IMR-90 (cell line): ENCODE measurements around the gene TASP1. TPM values are rescaled to one million over a fixed set of nuclear protein-coding genes. Genes with fewer than 3 reads are reported as not detected.

Experiments used
- ATAC-seq: fragments of 200-7000 bp; cut with Tn5 transposase; 2 replicates; pipeline ENCODE4 v1.9.1; 2020; ENCODE audit warnings: low read depth, mild to moderate bottlenecking, moderate library complexity
- BruUV-seq: library from RNA; stranded (reverse); fragments of 400-500 nt; replicated peaks from 2 replicates; lab custom pipeline; 2021; lab: Mats Ljungman, UMichigan
- CTCF ChIA-PET: fragments of 300-600 bp; formaldehyde crosslinking; extraction: SDS; loops from one replicate; lab custom pipeline; 2021; ENCODE audit warnings: antibody characterized with exemption; lab: Yijun Ruan, JAX
- POLR2A ChIA-PET: fragments of 300-600 bp; sonication (Branson Sonifier 250); formaldehyde crosslinking; loops from one replicate; lab custom pipeline; 2022; ENCODE audit warnings: antibody characterized with exemption; ENCODE audit not compliant: unreplicated experiment; lab: Charles Lee
- DNase-seq: peaks from one replicate; pipeline ENCODE4 v3.0.0; 2013
- H2AFZ ChIP-seq: replicated peaks from 2 replicates; pipeline ENCODE3; 2013; ENCODE audit warnings: low read length, mild to moderate bottlenecking; ENCODE audit not compliant: poor library complexity
- H2AK5ac ChIP-seq: 2 replicates; pipeline ENCODE4 v1.6.1; 2013; ENCODE audit warnings: low read depth, low read length, inconsistent platforms
- H2AK9ac ChIP-seq: replicated peaks from 2 replicates; pipeline ENCODE3; 2013; ENCODE audit warnings: mild to moderate bottlenecking, low read depth, low read length, moderate library complexity; ENCODE audit not compliant: poor library complexity
- H2BK120ac ChIP-seq: 2 replicates; pipeline ENCODE4 v1.6.1; 2013; ENCODE audit warnings: low read depth, low read length, inconsistent platforms
- H2BK15ac ChIP-seq: 3 replicates; pipeline ENCODE4 v1.6.1; 2013; ENCODE audit warnings: low read depth, low read length, inconsistent platforms
- H2BK20ac ChIP-seq: 2 replicates; pipeline ENCODE4 v1.6.1; 2013; ENCODE audit warnings: low read depth, mild to moderate bottlenecking, inconsistent platforms, low read length, moderate library complexity
- H2BK5ac ChIP-seq: 2 replicates; pipeline ENCODE4 v1.6.1; 2013; ENCODE audit warnings: mild to moderate bottlenecking, low read depth, low read length, inconsistent platforms; ENCODE audit not compliant: poor library complexity, severe bottlenecking
- H3K14ac ChIP-seq: replicated peaks from 2 replicates; pipeline ENCODE4 v1.6.1; 2013; ENCODE audit warnings: low read depth, low read length, inconsistent platforms
- H3K18ac ChIP-seq: 2 replicates; pipeline ENCODE4 v1.6.1; 2013; ENCODE audit warnings: low read depth, low read length, control low read depth
- H3K23ac ChIP-seq: 2 replicates; pipeline ENCODE4 v1.6.1; 2013; ENCODE audit warnings: low read depth, low read length, inconsistent platforms
- H3K27ac ChIP-seq: 2 replicates; pipeline ENCODE4 v1.5.1; 2013; ENCODE audit warnings: mild to moderate bottlenecking, control low read depth, low read length; ENCODE audit not compliant: insufficient read depth
- H3K27me3 ChIP-seq: 2 replicates; pipeline ENCODE4 v1.6.1; 2013; ENCODE audit warnings: low read length; ENCODE audit not compliant: control insufficient read depth, insufficient read depth
- H3K36me3 ChIP-seq: 2 replicates; pipeline ENCODE4 v1.6.1; 2013; ENCODE audit warnings: low read length, mixed read lengths; ENCODE audit not compliant: control insufficient read depth, insufficient read depth
- H3K4ac ChIP-seq: 2 replicates; pipeline ENCODE4 v1.6.1; 2013; ENCODE audit warnings: low read depth, low read length, inconsistent platforms
- H3K4me1 ChIP-seq: 2 replicates; pipeline ENCODE4 v1.6.1; 2013; ENCODE audit warnings: low read length, mixed read lengths; ENCODE audit not compliant: control insufficient read depth, insufficient read depth
- H3K4me2 ChIP-seq: 2 replicates; pipeline ENCODE4 v1.6.1; 2013; ENCODE audit warnings: low read depth, mild to moderate bottlenecking, control low read depth, low read length, moderate library complexity
- H3K4me3 ChIP-seq: 2 replicates; pipeline ENCODE4 v1.5.1; 2013; ENCODE audit warnings: low read depth, mild to moderate bottlenecking, control low read depth, low read length, moderate library complexity; ENCODE audit not compliant: insufficient read depth
- H3K56ac ChIP-seq: 2 replicates; pipeline ENCODE4 v1.6.1; 2013; ENCODE audit warnings: low read length, inconsistent platforms; ENCODE audit not compliant: insufficient read depth; ENCODE audit errors: extremely low read depth
- H3K79me1 ChIP-seq, 2 experiments: 2 replicates each; pipeline ENCODE4 v1.6.1; 2013; ENCODE audit warnings: low read length in 2 of 2, inconsistent platforms in 1 of 2, low read depth in 1 of 2
- H3K9ac ChIP-seq: 2 replicates; pipeline ENCODE4 v1.6.1; 2013; ENCODE audit warnings: low read depth, low read length, control low read depth
- H3K9me1 ChIP-seq: 2 replicates; pipeline ENCODE4 v1.6.1; 2013; ENCODE audit warnings: low read length, inconsistent platforms; ENCODE audit not compliant: insufficient read depth
- H3K9me3 ChIP-seq: 2 replicates; pipeline ENCODE4 v1.6.1; 2013; ENCODE audit warnings: low read length; ENCODE audit not compliant: control insufficient read depth, insufficient read depth
- H4K20me1 ChIP-seq: 2 replicates; pipeline ENCODE4 v1.6.1; 2013; ENCODE audit warnings: low read length, inconsistent platforms; ENCODE audit not compliant: insufficient read depth
- H4K5ac ChIP-seq: 2 replicates; pipeline ENCODE4 v1.6.1; 2013; ENCODE audit warnings: mild to moderate bottlenecking, low read depth, low read length, control low read depth
- H4K8ac ChIP-seq, 2 experiments: 2 replicates each; pipeline ENCODE4 v1.6.1; 2013; ENCODE audit warnings: low read depth in 2 of 2, low read length in 2 of 2, control low read depth in 1 of 2, inconsistent platforms in 1 of 2
- H4K91ac ChIP-seq: 2 replicates; pipeline ENCODE4 v1.6.1; 2013; ENCODE audit warnings: low read depth, low read length, inconsistent platforms; ENCODE audit not compliant: insufficient read depth
- CHD1 ChIP-seq: IDR thresholded peaks from 2 replicates; pipeline ENCODE4 v1.6.1; 2012; ENCODE audit warnings: low read depth, low read length, improper control_type of control experiment
- FOS ChIP-seq: fragments of 150-350 bp; IDR thresholded peaks from 2 replicates; pipeline ENCODE4 v1.6.1; 2016; ENCODE audit warnings: low read depth, low read length
- MAZ ChIP-seq: IDR thresholded peaks from 2 replicates; pipeline ENCODE4 v1.6.1; 2012; ENCODE audit warnings: low read depth, mild to moderate bottlenecking, low read length, improper control_type of control experiment, moderate library complexity, borderline replicate concordance
- MXI1 ChIP-seq: IDR thresholded peaks from 2 replicates; pipeline ENCODE4 v1.6.1; 2012; ENCODE audit warnings: low read depth, mild to moderate bottlenecking, low read length, moderate library complexity, borderline replicate concordance
- NFE2L2 ChIP-seq: fragments of 150-350 bp; IDR thresholded peaks from 2 replicates; pipeline ENCODE4 v1.6.1; 2016; ENCODE audit warnings: low read depth, mild to moderate bottlenecking, low read length
- RAD21 ChIP-seq: IDR thresholded peaks from 2 replicates; pipeline ENCODE4 v1.6.1; 2012; ENCODE audit warnings: low read length, improper control_type of control experiment
- RCOR1 ChIP-seq: IDR thresholded peaks from 2 replicates; pipeline ENCODE4 v1.6.1; 2012; ENCODE audit warnings: mild to moderate bottlenecking, low read length, improper control_type of control experiment; ENCODE audit not compliant: insufficient replicate concordance
- RFX5 ChIP-seq: IDR thresholded peaks from 2 replicates; pipeline ENCODE4 v1.8.0; 2012; ENCODE audit warnings: low read depth, mild to moderate bottlenecking, low read length, moderate library complexity
- WGBS, 2 experiments: methylation state at CpG; one replicate each; pipeline versions ENCODE4 v1.1.5 to v1.1.7; 2013; ENCODE audit warnings: missing lambda C conversion rate in 2 of 2; ENCODE audit not compliant: insufficient read length in 1 of 2; ENCODE audit errors: extremely low coverage in 2 of 2; 5-methylcytosine and 5-hydroxymethylcytosine counted together
- dilution Hi-C: fragments of 300-500 bp; cut with HindIII; formaldehyde crosslinking; loops from one replicate; pipeline ENCODE4 v1.14.3; 2018; ENCODE audit warnings: low sequenced_read_pairs; ENCODE audit not compliant: unreplicated experiment
- in situ Hi-C: fragments of 300-500 bp; cut with MboI; formaldehyde crosslinking; loops from 3 replicates; pipeline ENCODE4 v1.14.3; 2019; ENCODE audit warnings: low sequenced_read_pairs, inconsistent platforms, mixed read lengths
- intact Hi-C: fragments of 100-400 bp; cut with micrococcal nuclease; formaldehyde crosslinking; loops from 2 replicates; pipeline ENCODE4 v1.10.0; 2022
- polyA plus RNA-seq, 3 experiments: library from polyadenylated mRNA; depleted of rRNA; stranded (reverse); fragments of >200 nt; gene quantifications; 2 replicates each; pipeline ENCODE4 v1.2.3, GENCODE V29; 2012; ENCODE audit warnings: low replicate concordance in 1 of 3
- total RNA-seq: library from RNA; depleted of rRNA; stranded (reverse); fragments of >200 nt; gene quantifications from 2 replicates; pipeline ENCODE4 v1.2.3, GENCODE V29; 2012

The TASP1 gene
- total and polyA plus RNA-seq, 2 of the 4 experiments (the other 2 are of a cell fraction), result 3.9 to 7.9 TPM

- Histone ChIP-seq H2BK20ac (no peak overlapping the region), H3K4me1 (no peaks in the 10 kb centered on the region), H4K91ac (no peak overlapping the region), H3K23ac (no peak overlapping the region), H3K79me1 (no peaks in the 10 kb centered on the region), H2BK15ac (no peak overlapping the region), H3K36me3 (no peaks in the 10 kb centered on the region), H2AK5ac (no peak overlapping the region), H3K14ac (no peak overlapping the region), H3K9me3 (no peaks in the 10 kb centered on the region), H3K18ac (no peak overlapping the region), H3K9ac (no peak overlapping the region), H2AK9ac (no peak overlapping the region), H4K8ac (no peak overlapping the region), H3K27ac (no peak overlapping the region), H3K56ac (no peak overlapping the region), H2AFZ (no peak overlapping the region), H3K9me1 (no peaks in the 10 kb centered on the region), H2BK5ac (no peak overlapping the region), H3K4me2 (peak overlapping the region; percentile 10; the same call in 1 of the 2 replicates), H3K4ac (no peak overlapping the region), H3K27me3 (no peaks in the 10 kb centered on the region), H4K20me1 (no peaks in the 10 kb centered on the region), H4K5ac (no peak overlapping the region), H2BK120ac (no peak overlapping the region), H3K4me3 (no peak overlapping the region)
- dilution Hi-C loops (no loop called here), intact Hi-C loops (no loop called here), in situ Hi-C loops (loop anchor here (10.0 kb wide), 1 partner anchor 227 kb away; no protein-coding TSS in a partner anchor)
- peak; percentile 56 for ATAC-seq
- POLR2A ChIA-PET, result no interaction called here
- TF ChIP-seq CHD1 (no peak), RCOR1 (peak; percentile 43), MAZ (no peak), RAD21 (no peak), FOS (no peak), RFX5 (no peak), MXI1 (no peak), NFE2L2 (no peak)
- peak; percentile 69 for DNase-seq
- BruUV-seq, result no TSS peak
- WGBS, 2 experiments, result no CpG with 5 or more reads among the region's 5 CpGs
- CTCF ChIA-PET, result no interaction called here
Observed at GRCh38 chr20:13552061-13552460, 86.7 kb downstream of the TASP1 start.
